Measurements from ENCODE around the gene AUTS2.

- no peak for TF ChIP-seq CTCF (IDR thresholded peaks at IDR 0.05; ENCODE audit: low read length)
- no peak for TF ChIP-seq EZH2 (IDR thresholded peaks at IDR 0.05; ENCODE audit: borderline replicate concordance, low read length)
Observed at GRCh38 chr7:69622014-69622835, 23.9 kb downstream of the AUTS2 start.

All from OCI-LY1 (cell line).